Ishikawa (cell line): Measurements from ENCODE around the gene TMED4.

Experiments used
- CEBPB ChIP-seq: IDR thresholded peaks from 2 replicates; pipeline ENCODE4 v1.6.1; 2012
- CREB1 ChIP-seq: IDR thresholded peaks from 2 replicates; pipeline ENCODE4 v1.6.1; 2012; ENCODE audit warnings: low read depth
- EGR1 ChIP-seq: IDR thresholded peaks from 2 replicates; pipeline ENCODE4 v1.6.1; 2012
- EP300 ChIP-seq: IDR thresholded peaks from 2 replicates; pipeline ENCODE4 v1.6.1; 2012; ENCODE audit warnings: borderline replicate concordance
- FOXM1 ChIP-seq: IDR thresholded peaks from 2 replicates; pipeline ENCODE4 v1.6.1; 2012; ENCODE audit warnings: low read depth, borderline replicate concordance
- NFIC ChIP-seq: IDR thresholded peaks from 2 replicates; pipeline ENCODE4 v1.6.1; 2012
- RAD21 ChIP-seq: IDR thresholded peaks from 2 replicates; pipeline ENCODE4 v1.6.1; 2012; ENCODE audit warnings: low read depth
- TAF1 ChIP-seq: IDR thresholded peaks from 2 replicates; pipeline ENCODE4 v1.6.1; 2012; ENCODE audit warnings: low read depth, mild to moderate bottlenecking
- TCF12 ChIP-seq: IDR thresholded peaks from 2 replicates; pipeline ENCODE4 v1.6.1; 2012; ENCODE audit warnings: low read depth
- TEAD4 ChIP-seq: IDR thresholded peaks from 2 replicates; pipeline ENCODE4 v1.6.1; 2012
- YY1 ChIP-seq: IDR thresholded peaks from 2 replicates; pipeline ENCODE4 v1.6.1; 2012; ENCODE audit warnings: low read depth
- ZBTB7A ChIP-seq: IDR thresholded peaks from 2 replicates; pipeline ENCODE4 v1.6.1; 2012; ENCODE audit warnings: low read depth
- TF ChIP-seq, protein P1 (sequence below): IDR thresholded peaks from 2 replicates; pipeline ENCODE4 v1.6.1; 2012; ENCODE audit warnings: low read depth, mild to moderate bottlenecking
- TF ChIP-seq, protein P2 (sequence below): IDR thresholded peaks from 2 replicates; pipeline ENCODE4 v1.6.1; 2012
- TF ChIP-seq, protein P3 (sequence below): IDR thresholded peaks from 2 replicates; pipeline ENCODE4 v1.6.1; 2012

TMED4 gene

DNA sequence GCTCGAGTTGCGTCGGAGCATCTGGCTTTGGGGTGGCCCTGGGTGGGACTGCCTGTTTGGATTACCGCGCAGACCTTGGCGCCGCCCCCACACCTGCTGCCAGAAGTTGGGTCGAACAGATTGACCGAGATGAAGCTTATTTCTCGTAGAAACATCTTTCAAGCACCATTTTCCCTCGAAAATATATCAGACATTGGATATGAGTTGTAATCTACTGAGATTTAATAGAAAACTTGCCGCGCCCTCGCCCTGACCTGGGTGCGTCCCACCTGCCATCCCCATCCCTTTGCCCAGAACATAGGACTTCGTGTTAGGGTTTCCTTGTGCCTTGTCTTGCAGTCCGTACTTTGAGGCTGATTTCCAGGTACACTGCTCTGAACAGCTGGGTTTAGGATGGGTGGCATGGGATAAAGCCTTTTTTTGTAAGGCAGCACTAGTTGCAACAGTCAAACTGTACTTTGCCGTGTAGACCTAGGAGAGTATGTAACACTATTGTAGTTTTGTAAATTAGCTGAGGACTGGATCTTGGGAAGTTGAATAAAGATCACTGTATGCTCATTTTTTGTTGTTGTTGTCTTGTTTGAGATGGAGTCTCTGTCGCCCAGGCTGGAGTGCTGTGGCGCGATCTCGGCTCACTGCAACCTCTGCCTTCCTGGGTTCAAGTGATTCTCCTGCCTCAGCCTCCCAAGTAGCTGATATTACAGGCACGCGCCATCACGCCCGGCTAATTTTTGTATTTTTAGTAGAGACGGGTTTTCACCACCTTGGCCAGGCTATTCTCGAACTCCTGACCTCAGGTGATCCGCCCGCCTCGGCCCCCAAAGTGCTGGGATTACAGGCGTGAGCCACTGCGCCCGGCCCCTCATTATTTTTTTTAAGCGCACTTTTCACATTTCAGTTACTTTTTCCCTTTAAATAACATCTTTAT lies 25.4 kb upstream of the TMED4 start:
- no peak for TF ChIP-seq CEBPB
- TF ChIP-seq, protein P1, sequence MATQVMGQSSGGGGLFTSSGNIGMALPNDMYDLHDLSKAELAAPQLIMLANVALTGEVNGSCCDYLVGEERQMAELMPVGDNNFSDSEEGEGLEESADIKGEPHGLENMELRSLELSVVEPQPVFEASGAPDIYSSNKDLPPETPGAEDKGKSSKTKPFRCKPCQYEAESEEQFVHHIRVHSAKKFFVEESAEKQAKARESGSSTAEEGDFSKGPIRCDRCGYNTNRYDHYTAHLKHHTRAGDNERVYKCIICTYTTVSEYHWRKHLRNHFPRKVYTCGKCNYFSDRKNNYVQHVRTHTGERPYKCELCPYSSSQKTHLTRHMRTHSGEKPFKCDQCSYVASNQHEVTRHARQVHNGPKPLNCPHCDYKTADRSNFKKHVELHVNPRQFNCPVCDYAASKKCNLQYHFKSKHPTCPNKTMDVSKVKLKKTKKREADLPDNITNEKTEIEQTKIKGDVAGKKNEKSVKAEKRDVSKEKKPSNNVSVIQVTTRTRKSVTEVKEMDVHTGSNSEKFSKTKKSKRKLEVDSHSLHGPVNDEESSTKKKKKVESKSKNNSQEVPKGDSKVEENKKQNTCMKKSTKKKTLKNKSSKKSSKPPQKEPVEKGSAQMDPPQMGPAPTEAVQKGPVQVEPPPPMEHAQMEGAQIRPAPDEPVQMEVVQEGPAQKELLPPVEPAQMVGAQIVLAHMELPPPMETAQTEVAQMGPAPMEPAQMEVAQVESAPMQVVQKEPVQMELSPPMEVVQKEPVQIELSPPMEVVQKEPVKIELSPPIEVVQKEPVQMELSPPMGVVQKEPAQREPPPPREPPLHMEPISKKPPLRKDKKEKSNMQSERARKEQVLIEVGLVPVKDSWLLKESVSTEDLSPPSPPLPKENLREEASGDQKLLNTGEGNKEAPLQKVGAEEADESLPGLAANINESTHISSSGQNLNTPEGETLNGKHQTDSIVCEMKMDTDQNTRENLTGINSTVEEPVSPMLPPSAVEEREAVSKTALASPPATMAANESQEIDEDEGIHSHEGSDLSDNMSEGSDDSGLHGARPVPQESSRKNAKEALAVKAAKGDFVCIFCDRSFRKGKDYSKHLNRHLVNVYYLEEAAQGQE = no peak
- 0 out of 2 replicates have a peak, but pooled peaks have one; percentile 22 for TF ChIP-seq EGR1
- no peak for TF ChIP-seq RAD21
- TF ChIP-seq NFIC = no peak
- TF ChIP-seq TCF12 = no peak

DNA sequence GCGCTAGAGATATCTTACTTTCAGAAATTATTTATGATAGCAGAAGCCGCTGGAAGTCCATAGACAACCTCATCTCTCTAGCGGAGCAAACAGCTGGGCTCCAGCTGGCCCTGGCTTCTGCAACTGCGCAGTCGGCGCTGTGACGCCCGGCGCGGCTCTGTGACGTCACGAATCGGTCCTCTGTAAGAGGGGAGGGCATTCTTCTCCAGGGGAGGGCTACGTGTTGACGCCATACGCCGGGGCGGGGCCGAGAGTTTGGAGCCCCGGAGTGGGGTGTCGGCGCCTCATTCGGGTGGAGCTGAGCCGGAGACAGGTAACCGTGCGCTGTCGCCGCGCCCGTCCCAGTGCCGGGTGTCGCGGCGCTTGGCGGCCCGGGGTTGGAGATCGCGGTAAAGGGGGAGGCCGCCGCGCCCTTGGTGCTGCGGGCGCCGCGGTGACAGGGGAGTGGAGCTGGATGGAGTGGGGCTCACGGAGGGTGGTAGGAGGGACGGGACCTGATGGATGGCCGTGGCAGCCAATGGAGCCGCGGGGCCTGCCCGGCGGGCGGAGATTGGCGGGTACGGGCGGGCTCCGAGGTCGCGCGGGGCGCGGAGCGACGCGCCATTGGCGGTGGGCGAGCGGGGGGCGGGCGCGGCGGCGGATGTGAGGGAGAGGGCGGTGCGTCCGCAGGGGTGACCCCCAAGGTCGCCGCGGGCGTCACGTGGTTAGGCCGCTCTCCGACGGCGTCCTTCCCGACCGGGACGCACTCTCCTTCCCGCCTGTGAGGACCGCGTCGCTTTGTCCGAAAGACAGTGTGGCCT lies 24.5 kb upstream of the TMED4 start, which contains the start of gene OGDH:
Gene OGDH (plus strand): TSS at position 287 of the 800 bp plus-strand sequence. CDS start 17,717 bp downstream, outside the sequence.
- TF ChIP-seq, protein P2, sequence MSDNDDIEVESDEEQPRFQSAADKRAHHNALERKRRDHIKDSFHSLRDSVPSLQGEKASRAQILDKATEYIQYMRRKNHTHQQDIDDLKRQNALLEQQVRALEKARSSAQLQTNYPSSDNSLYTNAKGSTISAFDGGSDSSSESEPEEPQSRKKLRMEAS = peak; percentile 98
- TF ChIP-seq, protein P3, sequence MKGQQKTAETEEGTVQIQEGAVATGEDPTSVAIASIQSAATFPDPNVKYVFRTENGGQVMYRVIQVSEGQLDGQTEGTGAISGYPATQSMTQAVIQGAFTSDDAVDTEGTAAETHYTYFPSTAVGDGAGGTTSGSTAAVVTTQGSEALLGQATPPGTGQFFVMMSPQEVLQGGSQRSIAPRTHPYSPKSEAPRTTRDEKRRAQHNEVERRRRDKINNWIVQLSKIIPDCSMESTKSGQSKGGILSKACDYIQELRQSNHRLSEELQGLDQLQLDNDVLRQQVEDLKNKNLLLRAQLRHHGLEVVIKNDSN = peak; percentile 97
- TF ChIP-seq TAF1 (peak; percentile 71; the same call in 1 of the 2 replicates), CEBPB (no peak), CREB1 (peak; percentile 98), FOXM1 (0 out of 2 replicates have a peak, but pooled peaks have one; percentile 19), TCF12 (peak; percentile 66; the same call in 1 of the 2 replicates), TEAD4 (peak; percentile 15; the same call in 1 of the 2 replicates), ZBTB7A (no peak)

DNA sequence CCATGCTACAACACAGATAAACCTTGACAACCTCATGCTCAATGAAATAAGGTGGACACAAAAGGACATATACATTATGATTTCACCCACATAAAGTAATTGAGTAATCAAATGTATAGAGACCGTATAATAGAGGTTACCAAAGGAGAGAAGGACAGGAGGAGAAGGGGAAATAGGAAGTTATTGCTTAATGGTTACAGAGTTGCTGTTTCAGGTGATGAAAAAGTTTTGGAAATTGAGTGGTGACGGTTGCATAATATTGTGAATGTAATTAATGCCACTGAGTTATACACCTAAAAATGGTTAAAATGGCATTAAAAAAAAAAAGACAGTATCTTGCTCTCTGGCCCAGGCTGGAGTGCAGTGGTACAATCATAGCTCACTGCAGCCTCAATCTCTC lies 22.9 kb upstream of the TMED4 start:
- TF ChIP-seq NFIC = no peak
- TF ChIP-seq, protein P2 = no peak

DNA sequence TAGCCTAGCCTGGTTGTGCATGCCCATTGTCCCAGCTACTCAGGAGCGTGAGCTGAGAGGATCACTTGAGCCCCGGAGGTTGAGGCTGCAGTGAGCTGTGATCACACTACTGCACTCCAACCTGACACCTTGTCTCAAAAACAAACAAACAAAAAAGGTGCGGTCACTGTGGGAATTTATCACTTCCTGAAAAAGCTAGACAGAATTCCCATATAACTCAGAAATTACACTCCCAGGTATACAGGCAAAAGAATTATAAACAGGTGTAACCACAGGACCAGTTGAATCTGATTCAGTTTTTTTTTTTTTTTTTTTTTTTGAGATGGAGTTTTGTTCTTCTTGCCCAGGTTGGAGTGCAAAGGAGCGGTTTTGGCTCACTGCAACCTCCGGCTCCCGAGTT lies 21.2 kb upstream of the TMED4 start:
- TF ChIP-seq EP300 (no peak), TAF1 (no peak), CEBPB (no peak), FOXM1 (no peak), YY1 (no peak), CREB1 (no peak), NFIC (no peak)
- TF ChIP-seq, protein P1 = no peak

DNA sequence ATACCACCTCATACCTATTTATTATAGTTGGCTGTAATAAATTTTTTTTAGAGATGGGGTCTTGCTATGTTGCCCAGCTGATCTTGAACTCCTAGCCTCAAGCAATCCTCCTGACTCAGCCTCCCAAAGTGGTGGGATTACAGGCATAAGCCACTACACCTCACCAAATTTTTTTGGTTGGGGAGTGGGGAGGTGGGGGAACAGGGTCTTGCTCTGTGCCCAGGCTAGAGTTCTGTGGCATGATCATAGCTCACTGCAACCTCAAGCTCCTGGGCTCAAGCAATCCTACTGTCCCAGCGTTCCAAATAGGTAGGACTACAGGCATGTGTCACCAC lies 20.5 kb upstream of the TMED4 start:
- TF ChIP-seq, protein P2 = no peak
- TF ChIP-seq, protein P1 = no peak
- TF ChIP-seq EP300 (no peak), EGR1 (no peak)
